Smooth muscle cell (in vitro differentiated cells): ENCODE data around the gene SCRN3. TPM values are rescaled to one million over a fixed set of nuclear protein-coding genes. Genes with fewer than 3 reads are reported as not detected.

Experiments used
- DNase-seq: peaks from one replicate; lab custom pipeline; 2025; ENCODE audit not compliant: unreplicated experiment; lab: John Stamatoyannopoulos, UW
- H2AFZ ChIP-seq: fragments of 200-600 bp; sonication (generic); 2 replicates; pipeline ENCODE4 v1.6.0; 2016; ENCODE audit warnings: antibody characterized with exemption, low read depth, mild to moderate bottlenecking
- H3F3A ChIP-seq: fragments of 200-600 bp; sonication (generic); 2 replicates; pipeline ENCODE4 v1.6.0; 2017; ENCODE audit warnings: antibody characterized with exemption, low read depth
- H3K27ac ChIP-seq: fragments of 200-600 bp; sonication (generic); 2 replicates; pipeline ENCODE4 v1.5.1; 2016; ENCODE audit warnings: low read depth, mild to moderate bottlenecking
- H3K27me3 ChIP-seq: fragments of 200-600 bp; sonication (generic); 2 replicates; pipeline ENCODE4 v1.6.1; 2016; ENCODE audit warnings: low read depth, mild to moderate bottlenecking
- H3K36me3 ChIP-seq: fragments of 200-600 bp; sonication (generic); 2 replicates; pipeline ENCODE4 v1.5.1; 2016; ENCODE audit warnings: low read depth
- H3K4me1 ChIP-seq: fragments of 200-600 bp; sonication (generic); 2 replicates; pipeline ENCODE4 v1.5.1; 2016; ENCODE audit warnings: low read depth
- H3K4me2 ChIP-seq: fragments of 200-600 bp; sonication (generic); 2 replicates; pipeline ENCODE4 v1.6.0; 2016; ENCODE audit warnings: mild to moderate bottlenecking
- H3K4me3 ChIP-seq: fragments of 200-600 bp; sonication (generic); 2 replicates; pipeline ENCODE4 v1.5.1; 2016; ENCODE audit warnings: mild to moderate bottlenecking
- H3K79me2 ChIP-seq: fragments of 200-600 bp; sonication (generic); 2 replicates; pipeline ENCODE4 v1.6.0; 2016; ENCODE audit warnings: low read depth, mild to moderate bottlenecking
- H3K9ac ChIP-seq: fragments of 200-600 bp; sonication (generic); 2 replicates; pipeline ENCODE4 v1.6.0; 2016; ENCODE audit warnings: low read depth
- H3K9me3 ChIP-seq: fragments of 200-600 bp; sonication (generic); replicated peaks from 2 replicates; pipeline ENCODE4 v1.5.1; 2016; ENCODE audit warnings: low read depth
- H4K20me1 ChIP-seq: fragments of 200-600 bp; sonication (generic); 2 replicates; pipeline ENCODE4 v1.6.0; 2016; ENCODE audit warnings: low read depth
- WGBS: methylation state at CpG from one replicate; pipeline ENCODE4 v1.1.7; 2016; ENCODE audit warnings: low lambda C conversion rate; 5-methylcytosine and 5-hydroxymethylcytosine counted together
- polyA plus RNA-seq: library from polyadenylated mRNA; unstranded; fragments of >200 nt; fragmentation: Nextera tagmentation; extraction: Ambion mirVana; gene quantifications from 2 replicates; pipeline ENCODE4 v1.2.1, GENCODE V29; 2016
- total RNA-seq: library from RNA; depleted of rRNA; stranded (reverse); fragments of >200 nt; gene quantifications from 2 replicates; pipeline ENCODE4 v1.2.3, GENCODE V29; 2014
- TF ChIP-seq, protein P1 (sequence below): fragments of 200-600 bp; sonication (generic); IDR thresholded peaks from 2 replicates; pipeline ENCODE4 v1.5.1; 2017; ENCODE audit warnings: borderline replicate concordance, mild to moderate bottlenecking, antibody characterized with exemption; ENCODE audit not compliant: insufficient read depth, poor library complexity, severe bottlenecking

SCRN3 gene
- total and polyA plus RNA-seq, 2 experiments from 2014 or later, result 9.8 to 27.2 TPM

DNA sequence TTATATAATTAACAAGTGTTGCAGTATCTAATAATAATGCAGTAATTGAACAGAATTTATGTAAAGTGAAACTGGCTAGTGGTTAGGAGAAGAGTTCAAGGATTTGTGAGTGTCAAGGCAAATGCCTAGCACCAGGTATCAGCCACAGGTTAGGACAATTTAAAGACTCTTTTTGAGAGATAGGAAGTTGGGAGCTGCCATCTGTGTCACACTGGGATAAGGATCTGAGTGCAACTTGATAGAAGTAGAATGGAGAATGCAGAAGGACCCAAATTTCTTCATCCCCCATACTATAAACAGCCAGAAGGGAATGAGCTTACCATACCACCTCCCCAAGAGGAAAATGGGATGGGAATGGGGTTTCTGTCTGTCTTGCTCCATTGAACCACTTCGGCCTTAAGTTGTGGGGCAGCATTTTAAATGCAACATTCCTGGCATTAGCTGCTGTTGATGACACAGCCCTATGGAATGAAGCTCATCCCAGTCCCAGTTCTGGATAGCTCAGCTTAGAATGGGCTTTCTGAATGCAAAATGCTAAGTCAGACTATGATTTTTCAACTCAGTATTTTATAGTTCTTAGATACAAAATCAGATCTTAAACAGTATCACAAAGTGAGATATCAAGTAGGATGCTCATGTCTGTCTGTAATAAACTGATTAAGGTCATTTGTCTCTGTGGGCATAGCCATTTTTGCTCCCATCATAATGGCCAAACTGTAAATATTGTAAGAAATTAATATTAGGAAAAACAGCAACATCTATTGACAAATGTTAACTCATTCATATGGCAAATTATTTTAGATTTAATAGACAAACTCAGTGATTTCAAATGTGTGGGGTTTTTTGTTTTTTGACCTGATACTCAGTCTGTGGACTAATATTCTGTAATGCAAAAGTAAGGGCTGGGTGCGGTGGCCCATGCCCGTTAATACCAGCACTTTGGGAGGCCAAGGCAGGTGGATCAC, 47.3 kb downstream of the SCRN3 start:
- no peak for DNase-seq

DNA sequence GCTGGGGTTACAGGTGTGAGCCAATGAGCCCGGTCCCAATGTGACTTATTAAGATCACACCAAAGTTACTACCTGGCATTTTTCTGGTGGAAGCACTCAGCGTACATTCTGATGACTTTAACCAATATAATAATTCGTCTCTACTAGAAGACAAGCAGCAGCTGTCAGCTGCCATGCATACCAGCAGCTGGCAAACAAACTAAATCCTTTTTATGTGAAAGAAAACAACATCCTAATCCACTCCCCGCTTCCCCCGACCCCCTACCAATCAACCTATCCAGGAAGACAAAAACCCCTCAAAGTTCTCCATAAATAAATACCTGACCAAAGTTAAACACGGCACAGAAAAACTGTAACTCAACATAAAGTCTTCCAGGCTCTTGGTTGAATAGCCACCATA, 49.2 kb downstream of the SCRN3 start:
- Histone ChIP-seq H3K36me3 (no peaks in the 10 kb centered on the region), H3K4me1 (peaks cover 3% of the 10 kb centered on the region), H3K9ac (no peak overlapping the region), H3K27ac (no peak overlapping the region), H2AFZ (no peak overlapping the region), H3K4me3 (no peak overlapping the region), H3K4me2 (no peak overlapping the region), H4K20me1 (no peaks in the 10 kb centered on the region), H3K79me2 (no peaks in the 10 kb centered on the region), H3F3A (peaks cover 12% of the 10 kb centered on the region), H3K9me3 (no peaks in the 10 kb centered on the region), H3K27me3 (no peaks in the 10 kb centered on the region)
- no peak for DNase-seq
- TF ChIP-seq, protein P1, sequence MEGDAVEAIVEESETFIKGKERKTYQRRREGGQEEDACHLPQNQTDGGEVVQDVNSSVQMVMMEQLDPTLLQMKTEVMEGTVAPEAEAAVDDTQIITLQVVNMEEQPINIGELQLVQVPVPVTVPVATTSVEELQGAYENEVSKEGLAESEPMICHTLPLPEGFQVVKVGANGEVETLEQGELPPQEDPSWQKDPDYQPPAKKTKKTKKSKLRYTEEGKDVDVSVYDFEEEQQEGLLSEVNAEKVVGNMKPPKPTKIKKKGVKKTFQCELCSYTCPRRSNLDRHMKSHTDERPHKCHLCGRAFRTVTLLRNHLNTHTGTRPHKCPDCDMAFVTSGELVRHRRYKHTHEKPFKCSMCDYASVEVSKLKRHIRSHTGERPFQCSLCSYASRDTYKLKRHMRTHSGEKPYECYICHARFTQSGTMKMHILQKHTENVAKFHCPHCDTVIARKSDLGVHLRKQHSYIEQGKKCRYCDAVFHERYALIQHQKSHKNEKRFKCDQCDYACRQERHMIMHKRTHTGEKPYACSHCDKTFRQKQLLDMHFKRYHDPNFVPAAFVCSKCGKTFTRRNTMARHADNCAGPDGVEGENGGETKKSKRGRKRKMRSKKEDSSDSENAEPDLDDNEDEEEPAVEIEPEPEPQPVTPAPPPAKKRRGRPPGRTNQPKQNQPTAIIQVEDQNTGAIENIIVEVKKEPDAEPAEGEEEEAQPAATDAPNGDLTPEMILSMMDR, result no peak
- 58% methylated on average over 6 of the region's 6 CpGs for WGBS

More for the DNA sequence above, 47.3 kb downstream of the SCRN3 start:
- no peaks in the 10 kb centered on the region for H3K79me2 ChIP-seq
- no peaks in the 10 kb centered on the region for H3K36me3 ChIP-seq
- H3K27me3 ChIP-seq, result no peaks in the 10 kb centered on the region
- peaks cover 3% of the 10 kb centered on the region for H3K4me1 ChIP-seq
- H4K20me1 ChIP-seq, result no peaks in the 10 kb centered on the region
- H3K9ac ChIP-seq, result no peak overlapping the region
- TF ChIP-seq, protein P1, result no peak
- peaks cover 12% of the 10 kb centered on the region for H3F3A ChIP-seq
- no peaks in the 10 kb centered on the region for H3K9me3 ChIP-seq
- no peak overlapping the region for H2AFZ ChIP-seq
- H3K27ac ChIP-seq, result peak overlapping the region; percentile 32
- H3K4me2 ChIP-seq, result peak overlapping the region; percentile 66
- H3K4me3 ChIP-seq, result no peak overlapping the region
- WGBS, result 59% methylated on average over 3 of the region's 3 CpGs

DNA sequence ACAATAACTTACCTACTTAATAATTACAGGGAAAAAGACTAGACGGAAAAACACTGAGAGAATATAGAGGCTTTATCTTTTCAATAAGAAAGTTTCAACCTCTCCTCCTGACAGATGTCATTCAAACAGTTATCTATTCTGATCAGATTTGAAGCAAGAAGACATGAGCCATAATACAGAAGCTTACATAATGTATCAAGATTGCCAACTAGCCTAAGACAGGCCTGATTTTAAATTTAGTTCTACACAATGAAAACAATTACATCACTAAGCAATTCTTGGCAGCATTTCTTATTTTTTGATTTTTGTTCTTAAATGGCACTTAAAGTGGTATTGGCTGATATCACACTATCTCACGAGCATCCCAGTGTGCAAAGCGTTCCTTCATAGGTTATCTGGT, 49.7 kb downstream of the SCRN3 start:
- Histone ChIP-seq H3K27ac (no peak overlapping the region), H4K20me1 (no peaks in the 10 kb centered on the region), H3K4me3 (no peak overlapping the region), H3K9me3 (no peaks in the 10 kb centered on the region), H3K9ac (no peak overlapping the region), H3K4me2 (no peak overlapping the region), H3K79me2 (no peaks in the 10 kb centered on the region), H3K4me1 (peaks cover 3% of the 10 kb centered on the region), H2AFZ (no peak overlapping the region), H3F3A (peaks cover 7% of the 10 kb centered on the region), H3K36me3 (no peaks in the 10 kb centered on the region), H3K27me3 (no peaks in the 10 kb centered on the region)
- TF ChIP-seq, protein P1, result no peak
- DNase-seq, result no peak
- 89% methylated on average over 3 of the region's 3 CpGs for WGBS
